Fibroblast of skin of left biceps (primary cell): ENCODE data around the gene ABLIM2.

Experiments
- DNase-seq, 2 experiments: peaks; one replicate each; pipeline ENCODE4 v3.0.0-alpha.2; 2013; ENCODE audit warnings: low read depth in 2 of 2

Gene ABLIM2

DNA sequence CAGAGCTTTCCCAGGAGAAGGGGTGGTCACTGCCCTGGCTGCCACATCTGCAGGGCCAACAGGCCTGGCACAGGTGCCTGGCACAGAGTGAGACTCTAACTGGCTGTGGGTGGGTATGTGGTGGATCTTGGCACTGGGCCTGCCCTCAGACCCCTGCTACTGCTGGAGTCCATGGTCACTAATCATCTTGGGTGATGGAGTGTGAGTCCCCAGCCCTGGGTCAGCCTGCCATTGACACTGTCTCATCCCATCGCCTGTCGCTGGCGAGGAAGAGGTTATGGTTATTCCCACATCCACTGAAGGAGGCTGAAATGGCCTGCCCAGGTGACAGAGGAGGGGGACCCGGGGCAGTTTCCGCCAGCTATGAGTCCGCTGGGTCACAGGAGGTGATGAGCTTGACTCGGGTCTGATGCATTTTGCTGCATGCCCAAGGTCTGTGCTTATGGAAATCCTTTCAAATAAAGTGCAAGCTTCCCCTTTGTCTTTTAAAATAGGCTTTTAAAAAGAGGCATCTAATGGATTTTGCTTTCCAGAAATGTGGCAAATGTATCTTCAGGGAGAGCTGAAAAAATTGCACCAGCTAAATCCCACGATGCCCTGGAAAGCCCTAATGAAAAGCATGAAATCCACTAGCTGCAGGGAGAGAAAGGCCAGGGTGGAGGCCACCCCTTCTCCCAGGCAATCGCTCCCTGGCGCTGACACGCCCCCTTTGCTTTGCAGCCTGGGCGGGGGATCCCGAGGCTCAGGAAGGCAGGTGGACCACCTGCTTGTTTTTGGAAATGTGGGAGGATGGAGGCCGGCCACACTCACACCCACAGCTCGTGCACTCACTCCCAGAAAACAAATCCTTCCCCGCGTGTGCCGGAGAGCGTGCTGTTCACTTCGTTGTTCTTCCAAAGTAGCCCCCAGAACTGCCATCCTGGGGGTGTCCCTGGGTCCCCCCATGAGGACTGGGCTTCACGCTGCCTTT is 54.9 kb downstream of the ABLIM2 start:
- no peak for DNase-seq

DNA sequence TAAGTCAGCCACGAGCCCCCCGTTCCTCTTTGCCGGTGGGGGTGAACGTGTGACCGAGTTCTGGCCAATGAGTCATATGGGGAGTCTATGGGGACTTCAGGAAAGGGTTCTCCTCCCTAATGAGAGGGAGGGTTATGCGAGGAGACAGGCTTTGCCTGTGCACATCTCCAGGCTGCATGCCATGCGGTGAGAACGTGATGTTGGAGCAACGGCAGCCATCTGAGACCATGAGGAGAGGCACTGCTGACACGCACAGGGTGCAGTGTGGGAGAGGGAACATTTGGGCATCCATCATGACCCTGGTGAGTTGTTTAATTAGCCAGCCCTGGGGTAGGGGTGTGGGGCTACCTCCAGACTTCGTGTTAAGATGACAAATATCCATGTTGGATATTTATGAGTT is 55.8 kb downstream of the ABLIM2 start:
- DNase-seq: no peak

DNA sequence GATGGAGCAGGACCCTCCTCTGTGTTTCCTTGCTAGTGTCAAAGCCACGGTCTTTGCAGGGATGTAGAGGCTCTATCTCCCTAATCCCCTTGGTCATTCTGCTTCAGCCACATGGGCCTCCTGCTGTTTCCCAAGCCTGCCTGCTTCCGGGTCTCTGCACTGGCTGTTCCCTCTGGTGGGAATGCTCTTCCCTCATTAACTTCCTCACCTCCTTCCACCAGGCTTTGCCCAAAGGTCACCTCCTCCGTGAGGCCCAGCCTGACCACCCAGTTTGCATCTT is 56.6 kb downstream of the ABLIM2 start:
- no peak for DNase-seq

DNA sequence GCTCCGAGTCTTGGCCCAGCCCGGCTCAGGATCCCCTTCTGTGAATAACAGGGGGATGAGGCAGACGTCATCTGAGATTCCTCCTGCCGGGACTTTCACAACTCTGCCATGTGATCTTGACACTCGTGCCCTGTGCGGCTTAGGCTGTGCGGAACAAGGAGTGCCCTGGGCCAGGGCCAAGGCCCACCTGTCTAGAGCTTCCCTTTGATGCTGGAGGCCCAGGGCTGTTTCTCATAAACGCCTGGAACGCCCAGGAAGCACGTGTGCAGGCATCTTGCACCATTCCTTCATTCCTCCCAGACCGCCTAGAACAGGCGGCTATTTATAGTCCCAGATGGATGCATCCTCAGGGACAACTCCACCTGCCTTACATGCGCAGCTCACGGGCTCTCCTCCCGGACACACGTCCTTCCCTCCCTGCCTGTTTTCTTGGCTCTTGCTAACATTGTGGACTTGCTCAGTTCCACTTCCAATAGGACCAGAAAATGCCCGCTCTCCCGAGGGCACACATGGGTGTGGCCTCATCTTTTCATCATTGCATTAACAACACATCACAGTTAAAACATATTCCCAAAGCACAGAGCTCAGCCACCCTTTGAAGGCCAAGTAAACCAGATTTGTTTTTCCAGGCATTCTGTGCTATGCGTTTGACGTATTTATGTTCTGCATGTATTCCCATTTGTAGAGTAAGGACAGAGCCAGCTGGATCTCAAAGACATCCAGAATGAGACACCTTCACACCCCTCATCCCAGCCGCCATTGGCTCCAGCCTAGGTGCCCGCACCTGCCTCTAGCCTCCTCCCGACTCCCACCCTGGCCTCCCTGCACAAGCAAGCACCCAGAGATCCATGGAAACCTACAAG is 57.2 kb downstream of the ABLIM2 start:
- DNase-seq: no peak

DNA sequence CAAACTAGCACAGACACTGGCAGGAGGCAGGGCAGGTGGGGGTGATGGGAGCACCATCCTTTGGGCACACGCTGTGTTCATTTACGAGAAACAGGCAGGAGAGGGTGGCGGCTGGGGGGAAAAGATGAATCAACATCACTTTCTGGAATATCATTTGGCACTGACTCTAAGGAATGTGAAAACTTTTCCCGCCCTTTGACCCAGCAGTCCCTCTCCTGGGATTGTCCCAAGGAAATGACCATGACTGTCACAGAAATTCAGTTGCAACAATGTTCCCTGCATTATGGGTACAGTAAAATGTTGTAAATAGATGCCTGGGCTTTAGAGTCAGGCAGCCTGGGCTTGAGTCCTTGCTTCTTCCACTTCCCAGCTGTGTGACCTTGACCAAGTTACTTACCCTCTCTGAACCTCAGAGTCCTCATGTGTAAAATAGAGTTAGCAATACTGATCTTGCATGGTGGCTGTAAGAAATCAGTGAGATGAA is 58.6 kb downstream of the ABLIM2 start:
- DNase-seq: no peak

DNA sequence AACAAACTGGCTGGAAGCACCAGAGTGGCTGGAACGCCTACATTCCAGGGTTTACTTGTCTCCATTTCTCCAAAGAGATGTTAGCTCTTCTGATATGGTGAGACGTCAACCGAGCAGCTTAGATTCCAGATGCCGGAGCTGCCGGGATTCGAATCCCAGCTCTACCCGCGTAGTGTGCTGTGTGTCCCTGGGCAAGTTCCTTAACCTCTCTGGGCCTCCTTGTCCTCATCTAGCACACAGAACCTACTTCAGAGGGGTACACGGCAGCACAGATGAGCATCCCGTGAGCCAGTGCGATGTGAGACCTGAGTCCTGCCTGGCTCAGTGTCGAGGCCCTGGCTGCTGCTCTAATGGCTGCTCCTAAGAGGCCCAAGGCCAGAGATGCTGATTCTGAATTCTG is 60.1 kb downstream of the ABLIM2 start:
- DNase-seq: no peak

DNA sequence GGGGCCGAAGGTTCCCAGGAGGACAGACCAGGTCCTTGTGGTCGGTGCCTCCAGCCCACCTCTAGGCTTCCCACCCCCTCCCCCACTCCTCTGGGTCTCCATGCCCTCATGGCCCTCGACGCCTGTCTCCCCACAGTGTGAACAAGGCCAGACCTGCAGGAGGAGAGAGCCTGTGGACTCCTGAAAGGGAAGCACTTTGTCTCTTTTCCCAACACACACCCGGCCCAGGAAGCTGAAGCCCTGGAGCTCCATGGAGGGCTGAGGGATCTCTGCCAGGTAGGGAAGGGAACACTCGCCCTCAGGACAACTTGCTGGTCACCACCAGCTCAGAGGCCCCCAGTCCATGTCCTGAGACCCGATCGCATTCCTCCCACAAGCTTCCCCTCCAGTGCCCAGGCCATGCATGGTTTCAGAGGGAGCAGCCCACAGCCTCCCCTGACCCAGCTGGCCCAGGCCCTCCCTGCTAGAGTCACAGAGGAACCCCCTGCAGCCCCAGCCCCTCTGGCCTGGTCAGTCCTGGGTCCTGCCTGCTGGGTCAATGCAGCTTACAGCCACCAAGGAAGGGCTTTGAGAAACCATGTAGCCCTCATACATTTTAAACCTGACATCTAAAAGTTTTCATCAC is 60.8 kb downstream of the ABLIM2 start:
- no peak for DNase-seq

DNA sequence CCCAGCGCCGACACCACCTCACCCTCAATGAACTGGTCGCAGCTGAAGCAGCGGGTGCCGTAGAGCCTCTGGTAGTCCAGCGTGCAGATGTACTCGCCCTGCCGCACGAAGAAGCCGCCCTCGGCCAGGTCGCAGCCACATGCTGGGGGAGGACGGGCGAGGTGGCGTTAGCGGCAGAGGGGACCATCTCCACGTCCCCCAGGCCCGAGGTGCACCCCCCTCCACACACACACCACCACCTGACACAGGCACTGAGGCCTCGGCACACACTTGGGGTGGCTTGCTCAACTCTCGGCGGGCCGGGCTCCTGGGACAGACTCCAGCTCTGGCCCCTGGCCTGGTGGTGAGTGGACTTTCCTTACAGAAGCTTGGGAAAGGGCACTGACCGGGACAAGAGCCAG is 61.5 kb downstream of the ABLIM2 start:
- no peak for DNase-seq

DNA sequence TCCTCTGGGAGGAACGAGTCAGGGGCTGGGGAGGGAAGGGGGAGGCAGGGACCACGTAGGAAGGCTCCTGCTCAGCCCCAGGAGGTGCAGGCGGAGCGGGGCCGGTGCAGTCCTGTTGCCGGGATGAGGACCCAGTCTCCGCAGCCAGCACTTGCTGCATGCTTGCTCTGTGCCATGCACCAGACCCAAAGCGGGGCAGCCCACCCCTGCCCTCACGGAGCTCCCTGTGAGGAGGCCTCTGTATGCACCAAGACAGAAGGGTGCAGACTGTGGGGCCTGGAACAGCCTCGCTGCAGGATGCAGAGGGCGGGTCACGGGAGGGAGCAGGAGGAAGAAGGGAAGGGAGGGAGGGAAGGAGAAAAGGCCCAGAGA is 61.9 kb downstream of the ABLIM2 start:
- DNase-seq: no peak

DNA sequence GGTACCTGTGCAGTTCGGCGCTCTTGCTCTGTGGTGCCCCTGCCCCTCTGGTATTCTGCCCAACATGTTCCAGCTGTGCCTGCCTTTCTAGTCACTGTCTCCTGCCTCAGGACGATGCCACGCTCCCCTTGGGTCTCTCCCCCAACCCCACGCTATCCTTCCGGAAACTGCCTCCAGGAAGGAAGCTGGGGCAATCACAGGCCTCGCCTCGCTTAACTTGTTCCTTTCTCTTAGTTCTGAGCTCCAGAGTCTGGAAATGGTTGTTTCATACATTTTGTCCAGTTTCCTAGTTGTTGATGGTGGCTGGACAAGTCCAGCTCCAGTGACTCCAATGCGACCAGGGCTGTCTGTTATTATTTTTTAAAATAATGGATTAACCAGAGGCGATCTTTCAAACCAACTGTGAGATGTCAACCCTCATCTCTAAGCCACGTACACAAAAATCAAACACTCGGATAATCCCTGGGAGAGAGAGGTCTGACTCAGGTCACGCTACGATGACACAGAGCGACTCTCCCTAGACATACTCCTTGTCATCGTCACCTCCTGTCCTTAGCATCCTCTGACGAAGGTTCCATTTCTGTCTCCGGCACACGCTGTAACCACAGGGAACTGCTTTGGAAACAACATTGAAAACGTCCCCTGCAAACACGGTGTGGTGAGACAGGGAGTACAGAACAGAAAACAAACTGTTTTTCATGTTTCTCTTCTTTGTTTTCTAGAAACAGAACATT is 62.5 kb downstream of the ABLIM2 start:
- no peak for DNase-seq

DNA sequence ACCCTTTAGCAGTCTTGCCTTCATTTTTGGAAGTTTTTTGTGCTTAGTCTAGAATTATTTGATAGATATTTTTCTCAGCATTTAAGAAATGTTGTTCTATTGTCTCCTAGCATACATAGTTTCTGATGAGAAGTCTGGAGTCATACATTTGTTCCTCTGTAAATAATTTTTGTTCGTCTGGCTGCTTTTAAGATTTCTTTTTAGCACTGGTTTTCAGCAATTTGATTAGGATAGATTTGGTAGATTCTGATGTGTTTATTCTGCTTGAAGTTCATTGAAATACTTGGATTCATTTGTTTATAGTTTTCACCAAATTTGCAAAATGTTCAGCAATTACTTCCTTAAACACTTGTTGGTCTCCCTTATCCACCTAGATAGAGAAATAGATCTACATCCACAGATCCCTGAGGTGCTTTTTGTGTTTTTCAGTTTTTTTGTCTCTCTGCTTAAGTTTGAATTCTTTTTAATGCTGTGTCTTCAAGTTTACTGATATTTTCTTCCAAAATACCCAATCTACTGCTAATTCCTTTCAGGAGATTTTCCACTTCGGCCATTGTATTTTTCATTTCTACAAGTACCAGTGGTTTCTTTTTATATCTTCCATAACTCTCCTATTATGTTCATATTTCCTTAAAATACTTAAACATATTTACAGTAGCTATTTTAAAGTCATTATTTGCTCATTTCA is 64.9 kb downstream of the ABLIM2 start:
- DNase-seq: no peak

DNA sequence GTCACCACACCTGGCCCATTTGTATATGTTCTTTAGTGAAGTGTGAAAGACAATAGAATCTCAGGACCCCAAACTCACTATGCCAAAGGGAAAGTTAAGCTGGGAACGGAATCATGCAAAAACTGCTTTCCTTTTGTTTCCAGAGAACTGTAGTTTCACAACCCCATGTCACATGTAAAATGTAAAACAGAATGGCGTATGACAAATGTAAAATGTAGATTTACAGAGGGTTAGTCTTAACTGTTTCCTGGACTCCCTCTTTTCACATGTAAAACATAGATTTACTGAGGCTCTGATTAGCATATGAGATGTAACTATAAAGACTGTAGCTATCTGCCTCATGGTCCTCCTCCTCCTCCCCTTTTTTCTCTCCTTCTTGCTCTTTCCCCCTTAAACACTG is 66.3 kb downstream of the ABLIM2 start:
- no peak for DNase-seq

DNA sequence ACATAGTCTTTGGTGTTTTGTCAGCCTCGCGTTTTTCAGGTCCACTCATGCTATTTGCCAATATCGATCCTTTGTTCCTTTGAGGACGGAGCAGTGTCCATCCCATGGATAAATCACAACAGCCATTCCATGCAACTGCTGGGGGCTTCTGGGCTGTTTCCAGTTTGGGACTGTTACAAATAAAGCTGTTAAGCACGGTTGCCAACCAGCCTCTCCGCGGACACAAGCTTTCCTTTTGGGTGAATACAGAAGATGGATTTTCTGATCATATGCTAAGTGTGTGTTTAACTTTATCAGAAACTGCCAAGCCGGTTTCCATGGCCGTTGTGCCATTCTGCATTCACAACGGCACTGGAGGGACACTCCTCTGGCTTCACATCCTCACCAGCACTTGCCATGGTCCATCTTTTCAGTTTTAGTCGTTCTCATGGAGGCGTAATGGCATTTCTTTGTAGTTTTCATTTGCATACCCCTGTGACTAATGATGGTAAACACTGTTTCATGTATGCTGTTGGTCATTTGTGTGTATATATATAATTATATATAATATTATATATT is 67.8 kb downstream of the ABLIM2 start:
- no peak for DNase-seq

DNA sequence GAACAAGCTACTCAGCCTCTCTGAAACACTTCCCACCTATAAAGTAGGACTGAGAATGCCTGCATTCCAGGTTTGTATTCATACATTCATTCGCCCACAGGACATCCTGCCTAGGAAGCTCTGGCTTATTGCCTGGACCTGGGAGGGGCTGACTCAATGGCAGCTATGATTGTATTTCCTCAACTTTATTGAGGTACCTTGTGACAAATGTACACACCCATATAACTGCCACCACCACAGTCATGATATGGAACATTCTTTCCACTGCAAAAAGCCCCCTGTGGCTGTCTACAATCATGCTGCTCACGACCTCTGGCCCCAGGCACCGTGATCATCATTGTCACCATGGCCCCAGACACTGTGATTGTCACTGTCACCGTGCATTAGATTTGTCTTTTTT is 68.3 kb downstream of the ABLIM2 start:
- no peak for DNase-seq

DNA sequence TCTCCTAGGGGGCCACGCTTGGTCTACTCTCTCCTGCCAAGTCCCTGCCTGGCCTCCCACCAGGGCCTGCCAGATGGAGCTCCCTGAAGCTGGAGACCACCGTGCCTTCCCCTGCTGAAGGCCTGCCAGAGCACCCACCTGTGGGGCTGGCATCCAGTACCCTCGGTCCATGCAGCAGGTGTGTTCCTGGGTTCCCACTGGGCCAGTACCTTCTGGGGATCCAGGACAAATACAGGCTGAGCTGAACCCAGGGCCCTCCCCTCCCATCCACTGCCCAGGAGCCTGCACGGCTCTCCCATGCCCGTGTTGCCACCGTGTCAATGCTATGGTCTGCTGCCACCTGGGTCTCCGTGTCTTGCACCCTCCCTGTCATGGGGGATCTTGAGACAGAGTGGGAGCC is 68.8 kb downstream of the ABLIM2 start:
- DNase-seq: no peak

DNA sequence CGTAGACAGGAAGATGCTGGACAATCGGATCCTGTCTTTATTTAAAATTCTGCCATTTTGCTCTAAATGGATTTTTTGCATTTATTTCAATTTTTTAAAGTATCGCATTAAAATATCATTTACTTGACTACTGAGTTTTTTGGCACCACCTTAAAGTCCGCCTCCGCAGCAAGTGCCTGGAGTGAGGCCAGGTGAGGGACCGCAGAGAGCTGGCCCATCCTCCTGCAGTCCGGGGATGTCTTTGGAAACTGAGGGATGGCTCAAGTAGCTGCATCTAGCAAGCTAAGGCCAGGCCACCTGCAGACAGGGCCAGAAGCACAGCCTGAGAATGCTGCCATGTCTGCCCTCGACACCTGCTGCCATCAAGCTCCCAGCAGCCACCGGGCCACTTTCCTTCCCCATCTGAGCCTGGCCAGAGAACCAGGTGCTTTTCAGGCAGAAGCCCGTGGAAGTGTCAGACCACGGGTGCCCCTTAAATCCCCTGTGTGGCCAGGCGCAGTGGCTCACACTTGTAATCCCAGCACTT is 69.6 kb downstream of the ABLIM2 start:
- DNase-seq: no peak

DNA sequence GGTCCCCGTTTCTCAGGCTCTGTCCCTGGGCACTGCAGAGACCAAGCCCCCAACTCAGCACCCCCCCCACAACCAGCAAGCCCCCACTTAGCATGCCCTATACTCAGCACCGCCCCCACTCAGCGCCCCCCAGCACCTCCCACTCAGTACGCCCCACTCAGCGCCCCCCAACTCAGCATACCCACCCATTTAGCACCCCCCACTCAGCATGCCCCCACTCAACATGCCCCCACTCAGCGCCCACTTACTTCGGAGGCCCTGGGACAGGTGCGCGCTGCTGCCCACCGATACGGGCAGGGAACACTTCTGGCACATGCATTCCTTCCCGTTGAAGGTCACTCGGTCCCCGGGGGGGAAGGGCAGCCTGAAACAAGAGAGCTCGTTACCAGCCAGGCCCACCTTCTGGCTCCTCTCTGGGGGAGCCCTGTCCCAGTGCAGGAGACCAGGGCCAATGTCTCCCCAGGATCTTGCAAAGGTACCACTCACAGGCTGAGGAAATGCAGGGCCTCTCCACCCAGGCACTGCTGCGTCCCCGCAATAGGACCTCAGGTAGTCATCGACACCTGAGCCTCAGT is 70.6 kb downstream of the ABLIM2 start:
- no peak for DNase-seq

DNA sequence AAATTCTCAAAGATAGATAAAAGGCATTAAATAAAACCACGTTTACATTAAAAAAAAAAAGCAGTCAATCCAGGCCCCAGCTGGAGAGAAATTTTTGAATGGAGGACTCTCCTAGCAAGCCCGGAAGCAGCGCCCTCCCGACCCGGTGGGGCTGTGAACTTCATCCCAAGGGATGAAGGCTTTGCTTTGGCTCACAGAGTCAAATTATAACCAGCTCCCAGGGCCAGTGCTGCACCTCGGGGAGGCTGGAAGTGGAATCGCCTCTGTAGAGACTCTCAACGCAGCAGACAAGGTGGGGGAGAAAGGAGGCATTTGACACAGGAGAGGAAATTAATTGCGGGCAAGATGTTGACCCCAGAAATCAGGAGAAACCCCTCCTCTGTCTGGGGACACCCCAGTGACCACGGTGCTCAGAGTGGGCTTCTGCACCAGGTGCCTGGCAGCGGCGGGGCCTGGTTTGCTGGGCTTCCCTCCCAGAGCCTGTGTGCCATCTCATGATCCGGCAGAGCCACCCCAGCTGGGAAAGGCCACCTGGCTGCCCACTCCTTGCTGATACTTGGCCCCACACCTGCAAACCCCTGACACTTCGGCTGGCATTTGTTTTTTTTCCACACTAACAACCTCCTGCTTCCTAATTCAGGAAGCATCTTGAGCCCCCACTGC is 71.7 kb downstream of the ABLIM2 start:
- no peak for DNase-seq

DNA sequence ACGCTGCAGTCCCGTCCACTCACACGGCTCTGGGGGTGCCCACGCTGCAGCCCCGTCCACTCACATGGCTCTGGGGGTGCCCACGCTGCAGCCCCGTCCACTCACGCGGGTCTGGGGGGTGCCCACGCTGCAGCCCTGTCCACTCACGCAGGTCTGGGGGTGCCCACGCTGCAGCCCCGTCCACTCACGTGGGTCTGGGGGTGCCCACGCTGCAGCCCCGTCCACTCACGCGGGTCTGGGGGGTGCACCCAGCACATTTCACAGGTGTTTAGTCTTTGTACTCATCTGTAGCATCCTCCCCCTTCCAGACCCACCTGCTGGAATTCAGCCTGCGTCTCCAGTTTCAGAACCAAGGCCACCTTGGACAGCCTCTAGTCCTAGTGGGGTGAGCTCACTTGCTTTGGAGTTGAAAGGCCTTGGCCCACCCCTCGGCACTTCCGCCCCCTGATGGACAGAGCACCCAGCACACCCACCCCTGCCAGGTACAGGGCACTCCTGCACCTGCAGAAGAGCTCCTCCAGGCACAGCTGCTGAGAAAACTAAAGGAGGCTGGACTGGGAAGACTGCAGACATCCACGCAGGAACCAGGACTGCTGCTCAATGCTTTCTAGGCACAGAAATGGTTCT is 73.0 kb downstream of the ABLIM2 start:
- no peak for DNase-seq
